SK-N-SH treated with all-trans-retinoic acid at 6 μM for 48 hours (cell line): Measurements from ENCODE around the gene SLC35G4.

Source experiments
- ATAC-seq: fragments of 200-7000 bp; cut with Tn5 transposase; 3 replicates; pipeline ENCODE4 v1.9.1; 2020; ENCODE audit warnings: mild to moderate bottlenecking, moderate library complexity
- ARNTL ChIP-seq: fragments of 450-650 bp; formaldehyde crosslinking; IDR thresholded peaks from 2 replicates; pipeline ENCODE4 v1.5.0; 2020; ENCODE audit warnings: low read depth, mild to moderate bottlenecking, moderate library complexity, borderline replicate concordance
- BACH2 ChIP-seq: fragments of 250-450 bp; sonication (Bioruptor Pico); IDR thresholded peaks from 2 replicates; pipeline ENCODE4 v1.9.0; 2021; ENCODE audit warnings: mild to moderate bottlenecking, borderline replicate concordance
- CSDC2 ChIP-seq: fragments of 250-450 bp; sonication (Bioruptor Pico); IDR thresholded peaks from 2 replicates; pipeline ENCODE4 v1.5.0; 2020; ENCODE audit warnings: mild to moderate bottlenecking, moderate library complexity
- ESRRG ChIP-seq: fragments of 250-450 bp; sonication (Bioruptor Pico); IDR thresholded peaks from 2 replicates; pipeline ENCODE4 v1.6.1; 2021; ENCODE audit warnings: mild to moderate bottlenecking
- GLIS3 ChIP-seq: fragments of 250-450 bp; sonication (Bioruptor Pico); IDR thresholded peaks from 2 replicates; pipeline ENCODE4 v1.5.0; 2020; ENCODE audit warnings: mild to moderate bottlenecking, moderate library complexity
- ISL1 ChIP-seq: fragments of 250-450 bp; sonication (Bioruptor Pico); IDR thresholded peaks from 2 replicates; pipeline ENCODE4 v2.1.2; 2022; ENCODE audit warnings: mild to moderate bottlenecking, moderate library complexity
- OSR1 ChIP-seq: fragments of 250-450 bp; sonication (Bioruptor Pico); IDR thresholded peaks from 2 replicates; pipeline ENCODE4 v1.8.0; 2022; ENCODE audit warnings: moderate library complexity, mild to moderate bottlenecking, inconsistent platforms
- PPARA ChIP-seq: fragments of 250-450 bp; sonication (Bioruptor Pico); IDR thresholded peaks from 2 replicates; pipeline ENCODE4 v1.5.0; 2020; ENCODE audit warnings: mild to moderate bottlenecking, borderline replicate concordance
- RARB ChIP-seq: fragments of 250-450 bp; sonication (Bioruptor Pico); IDR thresholded peaks from 2 replicates; pipeline ENCODE4 v1.8.0; 2021; ENCODE audit warnings: mild to moderate bottlenecking, moderate library complexity
- SNAI2 ChIP-seq: fragments of 250-450 bp; sonication (Bioruptor Pico); IDR thresholded peaks from 2 replicates; pipeline ENCODE4 v1.5.0; 2020; ENCODE audit warnings: mild to moderate bottlenecking, moderate library complexity
- TCF4 ChIP-seq: fragments of 250-450 bp; sonication (Bioruptor Pico); IDR thresholded peaks from 2 replicates; pipeline ENCODE4 v1.8.0; 2021; ENCODE audit warnings: mild to moderate bottlenecking, moderate library complexity, borderline replicate concordance
- TOX ChIP-seq: fragments of 250-450 bp; sonication (Bioruptor Pico); IDR thresholded peaks from 2 replicates; pipeline ENCODE4 v1.8.0; 2021; ENCODE audit warnings: mild to moderate bottlenecking, moderate library complexity, borderline replicate concordance
- ZC3H10 ChIP-seq: fragments of 250-450 bp; sonication (Bioruptor Pico); IDR thresholded peaks from 2 replicates; pipeline ENCODE4 v1.5.1; 2021; ENCODE audit warnings: mild to moderate bottlenecking, moderate library complexity
- ZFP3 ChIP-seq: fragments of 250-450 bp; sonication (Bioruptor Pico); IDR thresholded peaks from 2 replicates; pipeline ENCODE4 v1.5.0; 2020; ENCODE audit warnings: mild to moderate bottlenecking, moderate library complexity
- ZNF565 ChIP-seq: fragments of 450-650 bp; formaldehyde crosslinking; conservative IDR thresholded peaks from 2 replicates; pipeline ENCODE4 v1.5.0; 2020; ENCODE audit warnings: low read depth, mild to moderate bottlenecking, moderate library complexity
- ZNF70 ChIP-seq: fragments of 450-650 bp; formaldehyde crosslinking; IDR thresholded peaks from 2 replicates; pipeline ENCODE4 v1.5.0; 2020; ENCODE audit warnings: mild to moderate bottlenecking, moderate library complexity
- ZNF8 ChIP-seq: fragments of 450-650 bp; formaldehyde crosslinking; IDR thresholded peaks from 2 replicates; pipeline ENCODE4 v1.5.0; 2020; ENCODE audit warnings: mild to moderate bottlenecking, moderate library complexity
- TF ChIP-seq, protein P1 (sequence below): fragments of 250-450 bp; sonication (Bioruptor Pico); IDR thresholded peaks from 2 replicates; pipeline ENCODE4 v1.5.1; 2020; ENCODE audit warnings: low read depth, mild to moderate bottlenecking, moderate library complexity
- TF ChIP-seq, protein P2 (sequence below): fragments of 250-450 bp; sonication (Bioruptor Pico); IDR thresholded peaks from 2 replicates; pipeline ENCODE4 v1.8.0; 2021; ENCODE audit warnings: low read depth, mild to moderate bottlenecking, moderate library complexity, borderline replicate concordance
- TF ChIP-seq, protein P3 (sequence below): fragments of 250-450 bp; sonication (Bioruptor Pico); IDR thresholded peaks from 2 replicates; pipeline ENCODE4 v1.5.0; 2020; ENCODE audit warnings: mild to moderate bottlenecking, moderate library complexity
- TF ChIP-seq, protein P4 (sequence below): fragments of 250-450 bp; sonication (Bioruptor Pico); IDR thresholded peaks from 2 replicates; pipeline ENCODE4 v1.5.1; 2021; ENCODE audit warnings: mild to moderate bottlenecking, moderate library complexity

Gene SLC35G4

DNA sequence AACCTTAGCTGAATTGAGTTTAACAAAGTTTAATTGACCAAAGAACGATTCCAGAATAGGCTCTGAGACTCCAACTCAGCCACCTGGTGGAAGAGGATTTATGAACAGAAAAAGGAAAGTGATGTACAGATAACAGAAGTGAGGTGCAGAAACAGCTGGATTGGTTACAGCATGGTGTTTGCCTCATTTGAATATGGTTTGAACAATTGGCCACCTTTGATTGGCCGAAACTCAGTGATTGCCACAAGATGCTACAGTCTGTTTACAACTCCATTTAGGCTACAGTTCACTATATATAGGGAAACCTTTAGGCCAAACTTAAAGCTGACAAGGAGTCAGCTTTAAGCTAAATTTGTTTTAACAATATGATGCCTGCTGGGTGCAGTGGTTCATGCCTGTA is 28.1 kb upstream of the SLC35G4 start:
- no peak for TF ChIP-seq ARNTL (CRISPR knock-in tag)
- TF ChIP-seq ISL1 (CRISPR knock-in tag) = no peak
- no peak for TF ChIP-seq BACH2 (CRISPR knock-in tag)
- no peak for TF ChIP-seq ZFP3 (CRISPR knock-in tag)
- no peak for TF ChIP-seq ZNF565 (CRISPR knock-in tag)
- no peak for TF ChIP-seq ZNF70
- TF ChIP-seq SNAI2 = no peak
- TF ChIP-seq, all 23 proteins: peak for 0
- ATAC-seq = no peak

DNA sequence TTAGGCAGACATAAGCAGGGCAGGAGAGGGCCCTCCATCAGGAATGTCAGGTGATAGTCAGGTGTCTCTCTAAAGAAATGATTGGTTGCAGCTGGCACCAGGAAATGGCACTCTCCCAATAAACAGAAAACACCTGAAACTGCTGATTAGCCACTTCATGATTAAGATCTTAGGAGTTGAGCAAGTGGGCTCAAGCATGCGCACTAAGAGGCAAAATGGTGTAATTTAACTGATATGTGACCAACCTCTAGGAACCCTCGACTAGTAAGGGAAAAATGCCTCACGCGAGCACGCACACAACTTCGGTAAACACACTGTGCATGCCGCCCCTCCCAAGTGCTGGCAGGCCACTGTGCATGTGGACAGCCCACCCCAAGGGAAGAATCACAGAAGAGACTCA is 23.8 kb upstream of the SLC35G4 start:
- no peak for ATAC-seq
- TF ChIP-seq ESRRG (CRISPR knock-in tag) (no peak), ZNF565 (CRISPR knock-in tag) (no peak), GLIS3 (CRISPR knock-in tag) (no peak), TCF4 (no peak), ZC3H10 (no peak), ZFP3 (CRISPR knock-in tag) (no peak), ZNF8 (CRISPR knock-in tag) (no peak), TOX (no peak), CSDC2 (CRISPR knock-in tag) (no peak), SNAI2 (no peak), OSR1 (CRISPR knock-in tag) (no peak)
- TF ChIP-seq, protein P1, sequence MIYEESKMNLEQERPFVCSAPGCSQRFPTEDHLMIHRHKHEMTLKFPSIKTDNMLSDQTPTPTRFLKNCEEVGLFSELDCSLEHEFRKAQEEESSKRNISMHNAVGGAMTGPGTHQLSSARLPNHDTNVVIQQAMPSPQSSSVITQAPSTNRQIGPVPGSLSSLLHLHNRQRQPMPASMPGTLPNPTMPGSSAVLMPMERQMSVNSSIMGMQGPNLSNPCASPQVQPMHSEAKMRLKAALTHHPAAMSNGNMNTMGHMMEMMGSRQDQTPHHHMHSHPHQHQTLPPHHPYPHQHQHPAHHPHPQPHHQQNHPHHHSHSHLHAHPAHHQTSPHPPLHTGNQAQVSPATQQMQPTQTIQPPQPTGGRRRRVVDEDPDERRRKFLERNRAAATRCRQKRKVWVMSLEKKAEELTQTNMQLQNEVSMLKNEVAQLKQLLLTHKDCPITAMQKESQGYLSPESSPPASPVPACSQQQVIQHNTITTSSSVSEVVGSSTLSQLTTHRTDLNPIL (CRISPR knock-in tag) = no peak
- TF ChIP-seq, protein P2, sequence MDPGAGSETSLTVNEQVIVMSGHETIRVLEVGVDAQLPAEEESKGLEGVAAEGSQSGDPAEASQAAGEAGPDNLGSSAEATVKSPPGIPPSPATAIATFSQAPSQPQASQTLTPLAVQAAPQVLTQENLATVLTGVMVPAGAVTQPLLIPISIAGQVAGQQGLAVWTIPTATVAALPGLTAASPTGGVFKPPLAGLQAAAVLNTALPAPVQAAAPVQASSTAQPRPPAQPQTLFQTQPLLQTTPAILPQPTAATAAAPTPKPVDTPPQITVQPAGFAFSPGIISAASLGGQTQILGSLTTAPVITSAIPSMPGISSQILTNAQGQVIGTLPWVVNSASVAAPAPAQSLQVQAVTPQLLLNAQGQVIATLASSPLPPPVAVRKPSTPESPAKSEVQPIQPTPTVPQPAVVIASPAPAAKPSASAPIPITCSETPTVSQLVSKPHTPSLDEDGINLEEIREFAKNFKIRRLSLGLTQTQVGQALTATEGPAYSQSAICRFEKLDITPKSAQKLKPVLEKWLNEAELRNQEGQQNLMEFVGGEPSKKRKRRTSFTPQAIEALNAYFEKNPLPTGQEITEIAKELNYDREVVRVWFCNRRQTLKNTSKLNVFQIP (CRISPR knock-in tag) = no peak
- TF ChIP-seq, protein P3, sequence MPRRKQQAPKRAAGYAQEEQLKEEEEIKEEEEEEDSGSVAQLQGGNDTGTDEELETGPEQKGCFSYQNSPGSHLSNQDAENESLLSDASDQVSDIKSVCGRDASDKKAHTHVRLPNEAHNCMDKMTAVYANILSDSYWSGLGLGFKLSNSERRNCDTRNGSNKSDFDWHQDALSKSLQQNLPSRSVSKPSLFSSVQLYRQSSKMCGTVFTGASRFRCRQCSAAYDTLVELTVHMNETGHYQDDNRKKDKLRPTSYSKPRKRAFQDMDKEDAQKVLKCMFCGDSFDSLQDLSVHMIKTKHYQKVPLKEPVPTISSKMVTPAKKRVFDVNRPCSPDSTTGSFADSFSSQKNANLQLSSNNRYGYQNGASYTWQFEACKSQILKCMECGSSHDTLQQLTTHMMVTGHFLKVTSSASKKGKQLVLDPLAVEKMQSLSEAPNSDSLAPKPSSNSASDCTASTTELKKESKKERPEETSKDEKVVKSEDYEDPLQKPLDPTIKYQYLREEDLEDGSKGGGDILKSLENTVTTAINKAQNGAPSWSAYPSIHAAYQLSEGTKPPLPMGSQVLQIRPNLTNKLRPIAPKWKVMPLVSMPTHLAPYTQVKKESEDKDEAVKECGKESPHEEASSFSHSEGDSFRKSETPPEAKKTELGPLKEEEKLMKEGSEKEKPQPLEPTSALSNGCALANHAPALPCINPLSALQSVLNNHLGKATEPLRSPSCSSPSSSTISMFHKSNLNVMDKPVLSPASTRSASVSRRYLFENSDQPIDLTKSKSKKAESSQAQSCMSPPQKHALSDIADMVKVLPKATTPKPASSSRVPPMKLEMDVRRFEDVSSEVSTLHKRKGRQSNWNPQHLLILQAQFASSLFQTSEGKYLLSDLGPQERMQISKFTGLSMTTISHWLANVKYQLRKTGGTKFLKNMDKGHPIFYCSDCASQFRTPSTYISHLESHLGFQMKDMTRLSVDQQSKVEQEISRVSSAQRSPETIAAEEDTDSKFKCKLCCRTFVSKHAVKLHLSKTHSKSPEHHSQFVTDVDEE = no peak
- TF ChIP-seq, protein P4, sequence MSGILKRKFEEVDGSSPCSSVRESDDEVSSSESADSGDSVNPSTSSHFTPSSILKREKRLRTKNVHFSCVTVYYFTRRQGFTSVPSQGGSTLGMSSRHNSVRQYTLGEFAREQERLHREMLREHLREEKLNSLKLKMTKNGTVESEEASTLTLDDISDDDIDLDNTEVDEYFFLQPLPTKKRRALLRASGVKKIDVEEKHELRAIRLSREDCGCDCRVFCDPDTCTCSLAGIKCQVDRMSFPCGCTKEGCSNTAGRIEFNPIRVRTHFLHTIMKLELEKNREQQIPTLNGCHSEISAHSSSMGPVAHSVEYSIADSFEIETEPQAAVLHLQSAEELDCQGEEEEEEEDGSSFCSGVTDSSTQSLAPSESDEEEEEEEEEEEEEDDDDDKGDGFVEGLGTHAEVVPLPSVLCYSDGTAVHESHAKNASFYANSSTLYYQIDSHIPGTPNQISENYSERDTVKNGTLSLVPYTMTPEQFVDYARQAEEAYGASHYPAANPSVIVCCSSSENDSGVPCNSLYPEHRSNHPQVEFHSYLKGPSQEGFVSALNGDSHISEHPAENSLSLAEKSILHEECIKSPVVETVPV (CRISPR knock-in tag) = no peak

DNA sequence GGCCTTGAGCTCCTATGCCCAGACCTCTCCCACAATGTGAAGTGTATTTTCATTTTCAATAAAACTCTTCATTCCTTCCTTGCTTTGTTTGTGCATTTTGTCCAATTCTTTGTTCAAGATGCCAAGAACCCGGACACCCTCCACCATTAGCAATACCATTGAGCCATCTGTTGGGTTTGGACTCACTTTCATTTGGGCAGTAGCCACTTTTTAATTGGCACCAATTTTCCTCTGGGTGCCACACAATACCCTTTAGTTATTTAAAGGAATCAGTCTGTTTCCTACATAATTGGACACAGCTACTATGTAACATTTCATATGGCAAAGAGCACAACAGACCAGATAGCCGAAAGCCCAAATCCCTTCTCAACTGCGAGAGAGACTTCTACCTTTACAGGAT is 22.5 kb upstream of the SLC35G4 start:
- no peak for TF ChIP-seq ZNF70
- TF ChIP-seq BACH2 (CRISPR knock-in tag) = no peak
- no peak for TF ChIP-seq ESRRG (CRISPR knock-in tag)
- TF ChIP-seq, protein P1 (CRISPR knock-in tag) = no peak
- TF ChIP-seq RARB = no peak
- no peak for TF ChIP-seq CSDC2 (CRISPR knock-in tag)
- TF ChIP-seq ZFP3 (CRISPR knock-in tag) = no peak
- no peak for TF ChIP-seq TCF4
- TF ChIP-seq ZNF8 (CRISPR knock-in tag) = no peak
- TF ChIP-seq PPARA (CRISPR knock-in tag) = no peak
- TF ChIP-seq ARNTL (CRISPR knock-in tag) = no peak
- TF ChIP-seq, protein P2 (CRISPR knock-in tag) = no peak
- TF ChIP-seq SNAI2 = no peak
- TF ChIP-seq ZNF565 (CRISPR knock-in tag) = no peak
- TF ChIP-seq, protein P3 = no peak
- no peak for ATAC-seq
